VCaP (cell line): Measurements from ENCODE around the gene NSUN2.
"Not testable (repeated sequence)": the region's sequence is repeated elsewhere in the genome, so short reads cannot be mapped to it uniquely, and the experiment has no call there.

Experiments
- H3K27ac ChIP-seq: fragments of 450-650 bp; 2 replicates; pipeline ENCODE4 v1.5.1; 2017
- CTCF ChIP-seq: fragments of 450-650 bp; conservative IDR thresholded peaks from 2 replicates; pipeline ENCODE4 v1.5.1; 2017; ENCODE audit warnings: mild to moderate bottlenecking, moderate library complexity

NSUN2 gene

GRCh38 chr5:6574537-6575245, 58.2 kb downstream of the NSUN2 start:
- no peak overlapping the region for H3K27ac ChIP-seq
- TF ChIP-seq CTCF = 0 out of 2 replicates have a peak, but pooled peaks have one; percentile 18

- TF ChIP-seq CTCF = no peak
- no peak overlapping the region for H3K27ac ChIP-seq
Measured at GRCh38 chr5:6574111-6574510, 58.7 kb downstream of the NSUN2 start.

- no peak for TF ChIP-seq CTCF
- H3K27ac ChIP-seq = no peak overlapping the region
Measured at GRCh38 chr5:6573651-6574101, 59.2 kb downstream of the NSUN2 start.

GRCh38 chr5:6572825-6573380, 59.9 kb downstream of the NSUN2 start:
- H3K27ac ChIP-seq = no peak overlapping the region
- TF ChIP-seq CTCF = no peak

- no peak overlapping the region for H3K27ac ChIP-seq
- no peak for TF ChIP-seq CTCF
Measured at GRCh38 chr5:6572086-6572824, 60.6 kb downstream of the NSUN2 start.

GRCh38 chr5:6571607-6572006, 61.2 kb downstream of the NSUN2 start:
- not testable (repeated sequence) for H3K27ac ChIP-seq

GRCh38 chr5:6570530-6570929, 62.3 kb downstream of the NSUN2 start:
- TF ChIP-seq CTCF = no peak

More at GRCh38 chr5:6570530-6570929, 62.3 kb downstream of the NSUN2 start:
- no peak overlapping the region for H3K27ac ChIP-seq
